GM12891 (cell line): Measurements from ENCODE around the gene KRT1.

Experiments used
- POLR2A ChIP-seq: IDR thresholded peaks from 2 replicates; pipeline ENCODE4 v1.6.1; 2011; ENCODE audit warnings: low read depth, low read length, control low read depth
- POLR2AphosphoS5 ChIP-seq: IDR thresholded peaks from 2 replicates; pipeline ENCODE4 v1.6.1; 2011; ENCODE audit warnings: low read depth, low read length, control low read depth
- POU2F2 ChIP-seq: IDR thresholded peaks from 2 replicates; pipeline ENCODE4 v1.6.1; 2011; ENCODE audit warnings: low read depth, mild to moderate bottlenecking, control low read depth, low read length, moderate library complexity
- TAF1 ChIP-seq: IDR thresholded peaks from 2 replicates; pipeline ENCODE4 v1.6.1; 2011; ENCODE audit warnings: low read depth, low read length, control low read depth

GRCh38 chr12:52630008-52630500, 50.2 kb downstream of the KRT1 start:
- TF ChIP-seq POLR2AphosphoS5: no peak
- no peak for TF ChIP-seq POLR2A
- TF ChIP-seq TAF1: no peak
- no peak for TF ChIP-seq POU2F2
